GM15510 (cell line): ENCODE data around the gene RBM42.

Experiments
- POLR2A ChIP-seq: IDR thresholded peaks from 3 replicates; pipeline ENCODE4 v1.6.1; 2011; ENCODE audit warnings: borderline replicate concordance; ENCODE audit not compliant: insufficient read length; ENCODE audit errors: extremely low read depth

Gene RBM42

DNA sequence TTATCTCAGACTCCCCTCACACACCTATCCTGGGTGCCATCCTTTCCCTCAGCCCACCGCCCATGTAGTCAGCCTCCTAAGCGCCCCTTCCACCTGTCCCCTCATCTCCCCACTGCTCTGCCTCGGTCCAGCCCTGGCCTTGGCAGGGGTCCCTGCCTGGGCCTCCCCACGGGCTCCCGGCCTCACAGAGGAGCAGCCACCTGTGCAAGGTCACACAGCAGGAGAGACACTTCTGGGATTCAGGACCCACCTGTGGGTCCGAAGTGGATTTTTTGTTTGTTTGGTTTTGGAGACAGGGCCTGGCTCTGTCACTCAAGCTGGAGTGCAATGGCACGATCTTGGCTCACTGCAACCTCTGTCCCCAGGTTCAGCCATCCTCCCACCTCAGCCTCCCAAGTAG, 36.8 kb downstream of the RBM42 start:
- TF ChIP-seq POLR2A = no peak

DNA sequence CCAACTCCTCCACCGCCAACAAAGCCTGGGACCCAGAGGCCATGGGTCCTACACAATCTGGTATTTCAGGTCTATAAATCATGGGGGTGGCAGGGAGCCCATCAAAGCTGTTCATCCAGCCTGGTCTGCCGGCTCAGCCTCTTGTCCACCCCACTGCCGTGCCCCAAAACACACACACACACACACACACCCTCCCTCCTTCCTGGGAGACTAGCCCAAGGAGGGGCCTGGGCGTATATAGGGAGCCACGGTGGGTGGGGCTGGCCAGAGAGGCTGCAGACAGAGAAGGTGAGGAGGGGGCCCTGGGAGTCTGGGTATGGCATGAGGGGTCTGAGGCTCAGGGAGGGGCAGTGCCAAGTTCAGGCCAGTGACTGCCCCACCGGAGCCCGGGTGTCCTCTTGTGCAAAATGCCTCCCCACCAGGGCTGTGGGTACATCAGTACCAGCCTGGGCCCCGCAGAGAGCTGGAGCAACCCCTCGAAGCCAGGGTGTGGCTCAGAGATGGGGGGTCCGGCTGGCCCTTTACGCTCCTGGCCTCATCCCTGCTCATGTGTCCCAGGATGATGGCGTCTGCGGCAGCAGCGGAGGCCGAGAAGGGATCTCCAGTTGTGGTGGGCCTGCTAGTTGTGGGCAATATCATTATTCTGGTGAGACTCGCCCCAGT, 37.5 kb downstream of the RBM42 start, which contains the start of gene UPK1A:
Gene UPK1A, plus strand, starts transcription at position 267 of the 663 bp plus-strand sequence. Its CDS starts 296 bp downstream, at position 563.
- TF ChIP-seq POLR2A = no peak

GRCh38 chr19:35669566-35669965, 40.7 kb downstream of the RBM42 start:
- no peak for TF ChIP-seq POLR2A

DNA sequence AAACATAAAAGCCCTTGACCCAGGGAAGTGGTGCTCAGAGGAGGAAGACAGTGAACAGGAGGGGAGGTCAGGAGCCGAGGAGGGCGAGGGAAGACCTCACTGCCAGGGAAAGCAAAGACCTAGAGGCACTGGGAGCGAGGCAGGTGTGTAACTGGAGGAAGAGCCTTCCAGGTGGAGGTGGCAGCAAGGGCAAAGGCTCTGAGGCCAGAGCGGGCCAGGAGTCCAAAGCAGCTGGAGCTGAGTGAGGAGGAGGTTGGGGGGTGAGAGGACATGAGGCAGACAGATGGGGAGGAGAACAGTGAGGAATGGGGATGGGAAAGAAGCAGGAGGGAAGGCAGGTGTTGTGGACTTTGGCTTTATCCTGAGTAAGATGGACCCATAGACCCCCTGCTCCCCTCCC, 41.1 kb downstream of the RBM42 start:
- TF ChIP-seq POLR2A = no peak

DNA sequence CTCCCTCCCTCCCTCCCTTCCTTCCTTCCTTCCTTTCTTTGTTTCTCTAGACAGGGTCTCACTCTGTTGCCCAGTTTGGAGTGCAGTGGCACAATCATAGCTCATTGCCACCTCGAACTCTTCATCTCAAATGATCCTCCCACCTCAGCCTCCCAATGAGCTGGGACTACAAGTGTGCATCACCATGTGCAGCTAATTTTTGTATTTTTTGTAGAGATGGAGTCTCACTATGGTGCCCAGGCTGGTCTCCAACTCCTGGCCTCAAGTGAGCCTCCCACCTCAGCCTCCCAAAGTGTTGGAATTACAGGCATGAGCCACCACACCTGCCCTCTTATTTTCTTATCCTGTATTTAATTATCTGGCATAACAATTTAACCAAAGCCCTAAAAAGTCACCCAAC, 41.9 kb downstream of the RBM42 start:
- no peak for TF ChIP-seq POLR2A

DNA sequence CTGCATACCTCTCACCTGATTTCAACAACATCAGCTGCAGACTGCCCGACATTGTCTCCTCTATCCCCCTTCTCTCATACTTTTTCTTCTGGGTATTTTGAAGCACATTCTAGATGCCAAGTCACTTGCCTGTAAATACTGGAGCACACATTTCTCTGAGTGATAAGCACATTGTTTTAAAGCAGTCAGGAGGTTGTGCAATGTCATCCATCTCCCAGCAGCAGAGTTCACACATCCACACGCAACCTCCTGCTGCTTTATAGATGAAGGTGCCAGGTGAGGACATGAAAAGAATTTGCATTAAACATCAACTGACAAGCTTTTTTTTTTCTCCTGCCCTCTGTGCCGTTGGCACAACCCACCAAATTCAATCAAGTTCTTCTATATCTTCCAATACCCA, 43.0 kb downstream of the RBM42 start:
- TF ChIP-seq POLR2A = no peak

GRCh38 chr19:35673121-35673804, 44.4 kb downstream of the RBM42 start:
- no peak for TF ChIP-seq POLR2A

DNA sequence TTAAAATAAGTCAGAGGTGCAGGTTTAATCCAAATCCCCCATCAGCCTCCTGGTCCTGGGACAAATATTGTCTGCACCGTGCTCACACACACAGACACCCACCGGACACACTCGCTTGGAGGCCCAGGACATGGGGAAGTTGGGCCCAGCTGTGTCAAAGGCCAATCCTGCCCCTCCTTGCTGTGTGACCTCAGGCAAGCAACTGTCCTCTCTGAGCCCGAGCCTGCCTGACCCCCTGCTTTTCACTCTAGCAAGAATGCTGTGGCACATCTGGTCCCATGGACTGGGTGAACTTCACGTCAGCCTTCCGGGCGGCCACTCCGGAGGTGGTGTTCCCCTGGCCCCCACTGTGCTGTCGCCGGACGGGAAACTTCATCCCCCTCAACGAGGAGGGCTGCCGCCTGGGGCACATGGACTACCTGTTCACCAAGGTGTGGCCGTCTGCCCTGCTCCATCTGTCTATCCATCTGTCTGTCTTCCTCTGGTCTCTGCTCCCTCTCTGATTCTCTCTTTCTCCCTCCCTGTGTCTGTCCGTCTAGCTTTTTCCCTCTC, 46.8 kb downstream of the RBM42 start:
- TF ChIP-seq POLR2A = no peak
